Glutamatergic neuron (in vitro differentiated cells): Measurements from ENCODE around the gene KRT86. TPM values are rescaled to one million over a fixed set of nuclear protein-coding genes. Genes with fewer than 3 reads are reported as not detected.

ENCODE experiments used
- DNase-seq: peaks from one replicate; pipeline ENCODE4 v3.0.0; 2022
- H3K27ac Mint-ChIP-seq: one replicate; pipeline ENCODE4 v1.8.0; 2020; ENCODE audit warnings: mild to moderate bottlenecking, mixed read lengths, inconsistent platforms; ENCODE audit not compliant: unreplicated experiment
- H3K27me3 Mint-ChIP-seq: one replicate; pipeline ENCODE4 v1.8.0; 2020; ENCODE audit warnings: mild to moderate bottlenecking, moderate library complexity, mixed read lengths, inconsistent platforms; ENCODE audit not compliant: unreplicated experiment
- H3K36me3 Mint-ChIP-seq: one replicate; pipeline ENCODE4 v1.8.0; 2020; ENCODE audit warnings: mild to moderate bottlenecking, mixed read lengths, inconsistent platforms; ENCODE audit not compliant: unreplicated experiment
- H3K4me1 Mint-ChIP-seq: one replicate; pipeline ENCODE4 v1.8.0; 2020; ENCODE audit warnings: mild to moderate bottlenecking, low read depth, mixed read lengths, inconsistent platforms; ENCODE audit not compliant: unreplicated experiment
- H3K4me3 Mint-ChIP-seq: one replicate; pipeline ENCODE4 v1.8.0; 2020; ENCODE audit warnings: mild to moderate bottlenecking, mixed read lengths, inconsistent platforms; ENCODE audit not compliant: unreplicated experiment
- H3K9me3 Mint-ChIP-seq: one replicate; pipeline ENCODE4 v1.8.0; 2020; ENCODE audit warnings: mild to moderate bottlenecking, moderate library complexity, mixed read lengths, inconsistent platforms; ENCODE audit not compliant: unreplicated experiment
- CTCF ChIP-seq: fragments of 200-600 bp; sonication (generic); IDR thresholded peaks from one replicate; pipeline ENCODE4 v1.5.0; 2021; ENCODE audit not compliant: partially characterized antibody, unreplicated experiment
- total RNA-seq: library from RNA; stranded (reverse); fragmentation: NEBNext Ultra II Directional; extraction: Animal tissue kit (Norgen Biotek cat#: 25700); gene quantifications from one replicate; pipeline ENCODE4 v1.2.1, GENCODE V29; 2021; ENCODE audit not compliant: unreplicated experiment

Gene KRT86
- total RNA-seq, 1 donor from 2014 or later, result not detected

GRCh38 chr12:52279422-52280318 lies 5.2 kb downstream of the KRT86 start:
- no peak for TF ChIP-seq CTCF
- Mint-ChIP-seq H3K27ac (no peak overlapping the region), H3K4me1 (no peaks in the 10 kb centered on the region), H3K9me3 (peaks cover 1% of the 10 kb centered on the region), H3K4me3 (no peak overlapping the region), H3K27me3 (peaks cover 2% of the 10 kb centered on the region), H3K36me3 (no peaks in the 10 kb centered on the region)
- DNase-seq, result no peak

- TF ChIP-seq CTCF, result no peak
- Mint-ChIP-seq H3K4me1 (no peaks in the 10 kb centered on the region), H3K27me3 (peaks cover 2% of the 10 kb centered on the region), H3K27ac (no peak overlapping the region), H3K9me3 (peaks cover 1% of the 10 kb centered on the region), H3K36me3 (no peaks in the 10 kb centered on the region), H3K4me3 (no peak overlapping the region)
- DNase-seq, result no peak
Measured at GRCh38 chr12:52280319-52280795, 5.9 kb downstream of the KRT86 start.

GRCh38 chr12:52280796-52281560 lies 6.5 kb downstream of the KRT86 start:
- no peak for DNase-seq
- H3K9me3 Mint-ChIP-seq, result peaks cover 1% of the 10 kb centered on the region
- H3K4me3 Mint-ChIP-seq, result no peak overlapping the region
- TF ChIP-seq CTCF, result no peak
- no peaks in the 10 kb centered on the region for H3K36me3 Mint-ChIP-seq
- H3K27me3 Mint-ChIP-seq, result peaks cover 4% of the 10 kb centered on the region
- no peaks in the 10 kb centered on the region for H3K4me1 Mint-ChIP-seq
- no peak overlapping the region for H3K27ac Mint-ChIP-seq

GRCh38 chr12:52284562-52285171 lies 10.2 kb downstream of the KRT86 start:
- Mint-ChIP-seq H3K9me3 (peaks cover 7% of the 10 kb centered on the region), H3K36me3 (no peaks in the 10 kb centered on the region), H3K4me3 (no peak overlapping the region), H3K4me1 (no peaks in the 10 kb centered on the region), H3K27me3 (peaks cover 2% of the 10 kb centered on the region), H3K27ac (no peak overlapping the region)
- no peak for DNase-seq
- no peak for TF ChIP-seq CTCF
